Type B pancreatic cell (in vitro differentiated cells): ENCODE data around the gene PALMD. TPM values are rescaled to one million over a fixed set of nuclear protein-coding genes. Genes with fewer than 3 reads are reported as not detected.

ENCODE experiments used
- DNase-seq: peaks from one replicate; pipeline ENCODE4 v3.0.0; 2021; ENCODE audit warnings: mixed read lengths; ENCODE audit not compliant: unreplicated experiment; ENCODE audit errors: extremely low spot score
- H3K27ac Mint-ChIP-seq: 2 replicates; pipeline ENCODE4 v1.8.0; 2021; ENCODE audit warnings: mild to moderate bottlenecking, mixed read lengths
- H3K27me3 Mint-ChIP-seq: 2 replicates; pipeline ENCODE4 v1.8.0; 2021; ENCODE audit warnings: mixed read lengths
- H3K36me3 Mint-ChIP-seq: 2 replicates; pipeline ENCODE4 v1.8.0; 2021; ENCODE audit warnings: mixed read lengths
- H3K4me1 Mint-ChIP-seq: one replicate; pipeline ENCODE4 v1.8.0; 2021; ENCODE audit warnings: mixed read lengths; ENCODE audit not compliant: unreplicated experiment
- H3K4me3 Mint-ChIP-seq: 2 replicates; pipeline ENCODE4 v1.8.0; 2021; ENCODE audit warnings: mild to moderate bottlenecking, mixed read lengths
- H3K9me3 Mint-ChIP-seq: 2 replicates; pipeline ENCODE4 v1.8.0; 2021; ENCODE audit warnings: mixed read lengths
- CTCF ChIP-seq: fragments of 200-600 bp; sonication (generic); conservative IDR thresholded peaks from 2 replicates; pipeline ENCODE4 v1.5.0; 2021; ENCODE audit warnings: antibody characterized with exemption, mild to moderate bottlenecking
- total RNA-seq: library from RNA; stranded (reverse); gene quantifications from 2 replicates; pipeline ENCODE4 v1.2.1, GENCODE V29; 2021; ENCODE audit warnings: low replicate concordance

The PALMD gene
- total RNA-seq, 1 donor from 2014 or later, result 2.0 TPM

- TF ChIP-seq CTCF, result no peak
- Mint-ChIP-seq H3K4me1 (no peaks in the 10 kb centered on the region), H3K4me3 (no peak overlapping the region), H3K27me3 (no peaks in the 10 kb centered on the region), H3K27ac (no peak overlapping the region), H3K9me3 (no peaks in the 10 kb centered on the region), H3K36me3 (no peaks in the 10 kb centered on the region)
- DNase-seq, result no peak
Observed at GRCh38 chr1:99705385-99705784, 59.5 kb downstream of the PALMD start.

- no peak for DNase-seq
- no peak overlapping the region for H3K27ac Mint-ChIP-seq
- H3K36me3 Mint-ChIP-seq, result no peaks in the 10 kb centered on the region
- H3K4me3 Mint-ChIP-seq, result no peak overlapping the region
- TF ChIP-seq CTCF, result peak; percentile 96
- H3K27me3 Mint-ChIP-seq, result no peaks in the 10 kb centered on the region
- no peaks in the 10 kb centered on the region for H3K9me3 Mint-ChIP-seq
- H3K4me1 Mint-ChIP-seq, result no peaks in the 10 kb centered on the region
Observed at GRCh38 chr1:99707535-99708142, 61.7 kb downstream of the PALMD start.

GRCh38 chr1:99710994-99711393, 65.1 kb downstream of the PALMD start:
- H3K4me1 Mint-ChIP-seq, result no peaks in the 10 kb centered on the region
- no peaks in the 10 kb centered on the region for H3K9me3 Mint-ChIP-seq
- H3K4me3 Mint-ChIP-seq, result no peak overlapping the region
- no peaks in the 10 kb centered on the region for H3K27me3 Mint-ChIP-seq
- H3K27ac Mint-ChIP-seq, result no peak overlapping the region
- TF ChIP-seq CTCF, result no peak
- DNase-seq, result no peak
- peaks cover 5% of the 10 kb centered on the region for H3K36me3 Mint-ChIP-seq

- no peak for TF ChIP-seq CTCF
- Mint-ChIP-seq H3K27ac (no peak overlapping the region), H3K4me1 (no peaks in the 10 kb centered on the region), H3K36me3 (peaks cover 5% of the 10 kb centered on the region), H3K27me3 (no peaks in the 10 kb centered on the region), H3K9me3 (no peaks in the 10 kb centered on the region), H3K4me3 (no peak overlapping the region)
- no peak for DNase-seq
Observed at GRCh38 chr1:99713006-99713405, 67.1 kb downstream of the PALMD start.

- no peaks in the 10 kb centered on the region for H3K27me3 Mint-ChIP-seq
- no peaks in the 10 kb centered on the region for H3K4me1 Mint-ChIP-seq
Observed at GRCh38 chr1:99717005-99717404, 71.1 kb downstream of the PALMD start.

More at GRCh38 chr1:99717005-99717404, 71.1 kb downstream of the PALMD start:
- H3K27ac Mint-ChIP-seq, result no peak overlapping the region
- peaks cover 5% of the 10 kb centered on the region for H3K36me3 Mint-ChIP-seq
- no peaks in the 10 kb centered on the region for H3K9me3 Mint-ChIP-seq
- no peak for DNase-seq
- H3K4me3 Mint-ChIP-seq, result no peak overlapping the region
- TF ChIP-seq CTCF, result no peak
